Hepatocyte (in vitro differentiated cells): ENCODE measurements around the gene FBXO10. TPM values are rescaled to one million over a fixed set of nuclear protein-coding genes. Genes with fewer than 3 reads are reported as not detected.

Source experiments
- DNase-seq: peaks from one replicate; pipeline ENCODE4 v3.0.0-alpha.2; 2016; ENCODE audit warnings: low spot score
- H2AFZ ChIP-seq: fragments of 200-600 bp; sonication (generic); 2 replicates; pipeline ENCODE4 v1.6.0; 2016; ENCODE audit warnings: antibody characterized with exemption, mild to moderate bottlenecking
- H3K27ac ChIP-seq: fragments of 200-600 bp; sonication (generic); 2 replicates; pipeline ENCODE4 v1.5.1; 2016; ENCODE audit warnings: mild to moderate bottlenecking
- H3K27me3 ChIP-seq: fragments of 200-600 bp; sonication (generic); 2 replicates; pipeline ENCODE4 v1.6.1; 2016
- H3K36me3 ChIP-seq: fragments of 200-600 bp; sonication (generic); replicated peaks from 2 replicates; pipeline ENCODE4 v1.5.1; 2016; ENCODE audit warnings: low read depth; ENCODE audit not compliant: insufficient read depth
- H3K4me1 ChIP-seq: fragments of 200-600 bp; sonication (generic); 2 replicates; pipeline ENCODE4 v1.5.1; 2016; ENCODE audit warnings: mild to moderate bottlenecking, moderate library complexity; ENCODE audit not compliant: insufficient read depth
- H3K4me2 ChIP-seq: fragments of 200-600 bp; sonication (generic); 2 replicates; pipeline ENCODE4 v1.6.0; 2016
- H3K4me3 ChIP-seq: fragments of 200-600 bp; sonication (generic); 2 replicates; pipeline ENCODE4 v1.5.1; 2016; ENCODE audit warnings: mild to moderate bottlenecking
- H3K79me2 ChIP-seq: fragments of 200-600 bp; sonication (generic); 2 replicates; pipeline ENCODE4 v1.6.0; 2017; ENCODE audit warnings: mild to moderate bottlenecking
- H3K9me2 ChIP-seq: fragments of 200-600 bp; sonication (generic); replicated peaks from 2 replicates; pipeline ENCODE4 v1.6.0; 2017; ENCODE audit warnings: mild to moderate bottlenecking; ENCODE audit not compliant: insufficient read depth
- H3K9me3 ChIP-seq: fragments of 200-600 bp; sonication (generic); 2 replicates; pipeline ENCODE4 v1.5.1; 2016; ENCODE audit warnings: low read depth, mild to moderate bottlenecking
- H4K20me1 ChIP-seq: fragments of 200-600 bp; sonication (generic); 2 replicates; pipeline ENCODE4 v1.6.0; 2016; ENCODE audit warnings: mild to moderate bottlenecking; ENCODE audit not compliant: insufficient read depth, poor library complexity, severe bottlenecking
- EZH2 ChIP-seq: fragments of 200-600 bp; sonication (generic); IDR thresholded peaks from 2 replicates; pipeline ENCODE4 v1.6.1; 2016; ENCODE audit warnings: antibody characterized with exemption, mild to moderate bottlenecking, borderline replicate concordance
- EZH2phosphoT487 ChIP-seq: fragments of 200-600 bp; sonication (generic); IDR thresholded peaks from one replicate; pipeline ENCODE4 v1.6.1; 2018; ENCODE audit warnings: antibody characterized with exemption, mild to moderate bottlenecking, low read depth, moderate library complexity; ENCODE audit not compliant: unreplicated experiment, severe bottlenecking
- WGBS: methylation state at CpG from one replicate; pipeline ENCODE4 v1.1.6; 2016; ENCODE audit warnings: low lambda C conversion rate; ENCODE audit errors: missing lambda C conversion rate; 5-methylcytosine and 5-hydroxymethylcytosine counted together
- polyA plus RNA-seq: library from polyadenylated mRNA; unstranded; fragments of >200 nt; fragmentation: Nextera tagmentation; extraction: Ambion mirVana; gene quantifications from 2 replicates; pipeline ENCODE4 v1.2.1, GENCODE V29; 2016
- total RNA-seq: library from RNA; depleted of rRNA; stranded (reverse); fragments of >200 nt; gene quantifications from 2 replicates; pipeline ENCODE4 v1.2.3, GENCODE V29; 2014
- TF ChIP-seq, protein P1 (sequence below): fragments of 200-600 bp; sonication (generic); IDR thresholded peaks from 2 replicates; pipeline ENCODE4 v1.5.1; 2016; ENCODE audit warnings: antibody characterized with exemption, mild to moderate bottlenecking; ENCODE audit not compliant: poor library complexity

FBXO10 gene
- total and polyA plus RNA-seq, 2 experiments from 2014 or later = 7.4 to 12.5 TPM

DNA sequence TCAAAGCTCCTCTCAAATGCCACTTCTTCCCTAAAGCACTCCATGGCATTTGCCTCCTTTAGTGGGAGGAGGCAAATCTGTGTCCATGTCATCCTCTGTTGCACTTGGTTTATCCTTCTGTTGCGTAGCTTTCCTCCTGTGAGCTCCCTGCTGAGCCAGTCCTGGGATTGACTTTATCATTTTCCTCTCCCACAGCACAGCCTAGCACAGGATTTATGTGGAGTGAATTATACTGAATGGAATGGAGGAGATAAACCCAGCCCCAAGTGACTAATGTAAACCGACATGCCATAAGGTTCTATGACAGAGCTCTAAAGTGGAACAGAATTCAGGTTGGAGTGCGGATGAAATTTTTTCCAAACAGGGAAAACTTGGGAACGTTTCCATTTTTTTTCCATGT lies 42.6 kb upstream of the FBXO10 start:
- Histone ChIP-seq H3K27ac (no peak overlapping the region), H3K79me2 (no peaks in the 10 kb centered on the region), H3K27me3 (no peaks in the 10 kb centered on the region), H3K9me2 (no peaks in the 10 kb centered on the region), H2AFZ (no peak overlapping the region), H3K4me2 (no peak overlapping the region), H3K4me1 (no peaks in the 10 kb centered on the region), H4K20me1 (no peaks in the 10 kb centered on the region), H3K9me3 (no peaks in the 10 kb centered on the region), H3K36me3 (no peaks in the 10 kb centered on the region), H3K4me3 (no peak overlapping the region)
- DNase-seq = peak; percentile 21
- TF ChIP-seq EZH2 (no peak), EZH2phosphoT487 (no peak)
- TF ChIP-seq, protein P1, sequence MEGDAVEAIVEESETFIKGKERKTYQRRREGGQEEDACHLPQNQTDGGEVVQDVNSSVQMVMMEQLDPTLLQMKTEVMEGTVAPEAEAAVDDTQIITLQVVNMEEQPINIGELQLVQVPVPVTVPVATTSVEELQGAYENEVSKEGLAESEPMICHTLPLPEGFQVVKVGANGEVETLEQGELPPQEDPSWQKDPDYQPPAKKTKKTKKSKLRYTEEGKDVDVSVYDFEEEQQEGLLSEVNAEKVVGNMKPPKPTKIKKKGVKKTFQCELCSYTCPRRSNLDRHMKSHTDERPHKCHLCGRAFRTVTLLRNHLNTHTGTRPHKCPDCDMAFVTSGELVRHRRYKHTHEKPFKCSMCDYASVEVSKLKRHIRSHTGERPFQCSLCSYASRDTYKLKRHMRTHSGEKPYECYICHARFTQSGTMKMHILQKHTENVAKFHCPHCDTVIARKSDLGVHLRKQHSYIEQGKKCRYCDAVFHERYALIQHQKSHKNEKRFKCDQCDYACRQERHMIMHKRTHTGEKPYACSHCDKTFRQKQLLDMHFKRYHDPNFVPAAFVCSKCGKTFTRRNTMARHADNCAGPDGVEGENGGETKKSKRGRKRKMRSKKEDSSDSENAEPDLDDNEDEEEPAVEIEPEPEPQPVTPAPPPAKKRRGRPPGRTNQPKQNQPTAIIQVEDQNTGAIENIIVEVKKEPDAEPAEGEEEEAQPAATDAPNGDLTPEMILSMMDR = no peak
- 75% methylated on average over 4 of the region's 4 CpGs for WGBS

- no peak overlapping the region for H3K4me2 ChIP-seq
- H2AFZ ChIP-seq = no peak overlapping the region
- 48% methylated on average over 4 of the region's 4 CpGs for WGBS
Observed at GRCh38 chr9:37617832-37618231, 41.7 kb upstream of the FBXO10 start.

GRCh38 chr9:37617161-37617560 lies 41.0 kb upstream of the FBXO10 start:
- Histone ChIP-seq H3K4me3 (no peak overlapping the region), H2AFZ (no peak overlapping the region), H3K9me2 (no peaks in the 10 kb centered on the region), H3K27me3 (no peaks in the 10 kb centered on the region), H3K36me3 (no peaks in the 10 kb centered on the region), H4K20me1 (no peaks in the 10 kb centered on the region), H3K79me2 (no peaks in the 10 kb centered on the region), H3K9me3 (no peaks in the 10 kb centered on the region), H3K27ac (no peak overlapping the region), H3K4me1 (no peaks in the 10 kb centered on the region), H3K4me2 (no peak overlapping the region)
- DNase-seq = peak; percentile 19
- 91% methylated on average over 2 of the region's 2 CpGs for WGBS
- TF ChIP-seq, protein P1 = no peak
- TF ChIP-seq EZH2 = no peak
- no peak for TF ChIP-seq EZH2phosphoT487

More at GRCh38 chr9:37617832-37618231, 41.7 kb upstream of the FBXO10 start:
- Histone ChIP-seq H3K27me3 (no peaks in the 10 kb centered on the region), H4K20me1 (no peaks in the 10 kb centered on the region), H3K9me2 (no peaks in the 10 kb centered on the region), H3K79me2 (no peaks in the 10 kb centered on the region), H3K4me3 (no peak overlapping the region), H3K36me3 (no peaks in the 10 kb centered on the region), H3K9me3 (no peaks in the 10 kb centered on the region), H3K4me1 (no peaks in the 10 kb centered on the region), H3K27ac (no peak overlapping the region)
- no peak for TF ChIP-seq EZH2
- DNase-seq = peak; percentile 19

GRCh38 chr9:37611961-37612360 lies 35.8 kb upstream of the FBXO10 start:
- DNase-seq = no peak
- Histone ChIP-seq H3K9me2 (no peaks in the 10 kb centered on the region), H2AFZ (no peak overlapping the region), H3K27me3 (no peaks in the 10 kb centered on the region), H3K4me1 (no peaks in the 10 kb centered on the region), H3K4me2 (no peak overlapping the region), H3K9me3 (no peaks in the 10 kb centered on the region), H3K79me2 (no peaks in the 10 kb centered on the region), H3K4me3 (no peak overlapping the region), H4K20me1 (no peaks in the 10 kb centered on the region), H3K36me3 (no peaks in the 10 kb centered on the region), H3K27ac (no peak overlapping the region)
- 89% methylated on average over 1 of the region's 1 CpG for WGBS
- TF ChIP-seq, protein P1 = no peak
- no peak for TF ChIP-seq EZH2
- TF ChIP-seq EZH2phosphoT487 = no peak
